C4-2B (cell line): ENCODE measurements around the gene LRP5.

Experiments used
- CTCF ChIP-seq: fragments of 450-650 bp; conservative IDR thresholded peaks from 2 replicates; pipeline ENCODE4 v1.5.1; 2017; ENCODE audit warnings: mild to moderate bottlenecking
- ZFX ChIP-seq: fragments of 450-650 bp; IDR thresholded peaks from 2 replicates; pipeline ENCODE4 v1.6.1; 2017

GRCh38 chr11:68424981-68425865 is 112.8 kb downstream of the LRP5 start:
- no peak for TF ChIP-seq CTCF
- TF ChIP-seq ZFX: no peak
